Measurements from ENCODE around the gene LUC7L3. TPM values are rescaled to one million over a fixed set of nuclear protein-coding genes. Genes with fewer than 3 reads are reported as not detected.
A peak's percentile ranks its signal among the peaks of the same experiment; 100 is the strongest.

Gene LUC7L3
- total RNA-seq, 1 donor from 2014 or later = 32.0 TPM

- Histone ChIP-seq H3K4me1 (peaks cover 5 to 7% of the 10 kb centered on the region in 2 donors), H3K9me3 (no peaks in the 10 kb centered on the region), H3K36me3 (no peaks in the 10 kb centered on the region), H3K4me3 (no peak overlapping the region), H3K27ac (no peak overlapping the region), H3K27me3 (no peaks in the 10 kb centered on the region)
- DNase-seq (ENCODE audit: low spot score in 2 of 2) = no peak
- intact Hi-C loops (cut with DNase I) = loop anchor here (2.0 kb wide), 1 partner anchor 51 kb away; no protein-coding TSS in a partner anchor
- peak; percentile 34 to 55 (median 54) for TF ChIP-seq CTCF (IDR thresholded peaks at IDR 0.05)
These were observed 37.9 kb upstream of the LUC7L3 start for GRCh38 chr17:50681263-50682200.

GRCh38 chr17:50682441-50682840 is 37.0 kb upstream of the LUC7L3 start:
- TF ChIP-seq CTCF (IDR thresholded peaks at IDR 0.05) = no peak
- no peak overlapping the region for H3K4me3 ChIP-seq
- no peak overlapping the region for H3K27ac ChIP-seq
- no peaks in the 10 kb centered on the region for H3K27me3 ChIP-seq
- H3K36me3 ChIP-seq = no peaks in the 10 kb centered on the region
- H3K4me1 ChIP-seq = peaks cover 12 to 15% of the 10 kb centered on the region in 2 donors
- intact Hi-C loops (cut with DNase I) = no loop called here
- H3K9me3 ChIP-seq = no peaks in the 10 kb centered on the region
- no peak for DNase-seq (ENCODE audit: low spot score in 2 of 2)

- no peak for TF ChIP-seq CTCF (IDR thresholded peaks at IDR 0.05)
- Histone ChIP-seq H3K4me1 (peaks cover 15 to 18% of the 10 kb centered on the region in 2 donors), H3K4me3 (no peak overlapping the region), H3K36me3 (no peaks in the 10 kb centered on the region), H3K27ac (no peak overlapping the region), H3K9me3 (no peaks in the 10 kb centered on the region), H3K27me3 (no peaks in the 10 kb centered on the region)
- no peak for DNase-seq (ENCODE audit: low spot score in 2 of 2)
- intact Hi-C loops (cut with DNase I) = no loop called here
These were observed 36.5 kb upstream of the LUC7L3 start for GRCh38 chr17:50682938-50683337.

- no peaks in the 10 kb centered on the region for H3K36me3 ChIP-seq
- DNase-seq (ENCODE audit: low spot score in 2 of 2) = no peak
- no peak overlapping the region for H3K4me3 ChIP-seq
- H3K27me3 ChIP-seq = no peaks in the 10 kb centered on the region
- H3K27ac ChIP-seq = no peak overlapping the region
- intact Hi-C loops (cut with DNase I) = no loop called here
- H3K9me3 ChIP-seq = no peaks in the 10 kb centered on the region
- peaks cover 15 to 18% of the 10 kb centered on the region in 2 donors for H3K4me1 ChIP-seq
- no peak for TF ChIP-seq CTCF (IDR thresholded peaks at IDR 0.05)
These were observed 35.7 kb upstream of the LUC7L3 start for GRCh38 chr17:50683434-50684287.

- H3K4me1 ChIP-seq = peaks cover 15 to 22% of the 10 kb centered on the region in 2 donors
- H3K4me3 ChIP-seq = no peak overlapping the region
- H3K27ac ChIP-seq = no peak overlapping the region
- no peaks in the 10 kb centered on the region for H3K27me3 ChIP-seq
- no peak for TF ChIP-seq CTCF (IDR thresholded peaks at IDR 0.05)
- no peaks in the 10 kb centered on the region for H3K9me3 ChIP-seq
- H3K36me3 ChIP-seq = no peaks in the 10 kb centered on the region
- intact Hi-C loops (cut with DNase I) = no loop called here
- no peak for DNase-seq (ENCODE audit: low spot score in 2 of 2)
These were observed 35.2 kb upstream of the LUC7L3 start for GRCh38 chr17:50684288-50684611.
